GM23338 (cell line): Measurements from ENCODE around the gene TEKT2. TPM values are rescaled to one million over a fixed set of nuclear protein-coding genes. Genes with fewer than 3 reads are reported as not detected.

ENCODE experiments used
- ATAC-seq: fragments of 200-7000 bp; cut with Tn5 transposase; 3 replicates; pipeline ENCODE4 v1.9.1; 2020
- DNase-seq: peaks from one replicate; pipeline ENCODE4 v3.0.0-alpha.2; 2015; ENCODE audit warnings: low spot score
- H2AFZ ChIP-seq: fragments of 200-600 bp; sonication (generic); 2 replicates; pipeline ENCODE4 v1.8.0; 2016; ENCODE audit warnings: antibody characterized with exemption, mild to moderate bottlenecking, moderate library complexity
- H3F3A ChIP-seq: fragments of 200-600 bp; sonication (generic); replicated peaks from 2 replicates; pipeline ENCODE4 v1.8.0; 2017; ENCODE audit warnings: antibody characterized with exemption, mixed run types, low read depth
- H3K27ac ChIP-seq: fragments of 200-600 bp; sonication (generic); 2 replicates; pipeline ENCODE4 v1.6.1; 2016; ENCODE audit warnings: low read depth
- H3K27me3 ChIP-seq: fragments of 200-600 bp; sonication (generic); 2 replicates; pipeline ENCODE4 v1.8.0; 2016; ENCODE audit warnings: mild to moderate bottlenecking, mixed run types, moderate library complexity; ENCODE audit not compliant: insufficient read depth
- H3K36me3 ChIP-seq: fragments of 200-600 bp; sonication (generic); 2 replicates; pipeline ENCODE4 v1.8.0; 2016; ENCODE audit warnings: mild to moderate bottlenecking; ENCODE audit not compliant: insufficient read depth
- H3K4me1 ChIP-seq: fragments of 200-600 bp; sonication (generic); 2 replicates; pipeline ENCODE4 v1.8.0; 2016; ENCODE audit warnings: mild to moderate bottlenecking, moderate library complexity; ENCODE audit not compliant: insufficient read depth
- H3K4me2 ChIP-seq: fragments of 200-600 bp; sonication (generic); 2 replicates; pipeline ENCODE4 v1.7.1; 2017; ENCODE audit warnings: mixed run types
- H3K4me3 ChIP-seq: fragments of 200-600 bp; sonication (generic); 2 replicates; pipeline ENCODE4 v1.6.1; 2016; ENCODE audit warnings: mixed run types
- H3K79me2 ChIP-seq: fragments of 200-600 bp; sonication (generic); replicated peaks from 2 replicates; pipeline ENCODE4 v1.8.0; 2017; ENCODE audit warnings: mild to moderate bottlenecking; ENCODE audit not compliant: insufficient read depth
- H3K9me2 ChIP-seq: fragments of 200-600 bp; sonication (generic); 2 replicates; pipeline ENCODE4 v1.8.0; 2017; ENCODE audit not compliant: insufficient read depth
- H4K20me1 ChIP-seq: fragments of 200-600 bp; sonication (generic); replicated peaks from 2 replicates; pipeline ENCODE4 v1.8.0; 2017; ENCODE audit warnings: mild to moderate bottlenecking; ENCODE audit not compliant: insufficient read depth
- H3K27ac Mint-ChIP-seq: 2 replicates; pipeline ENCODE4 v1.8.0; 2020; ENCODE audit warnings: inconsistent platforms, mild to moderate bottlenecking, moderate library complexity, mixed read lengths
- H3K27me3 Mint-ChIP-seq: 3 replicates; pipeline ENCODE4 v1.8.0; 2022; ENCODE audit warnings: low read depth, mild to moderate bottlenecking, moderate library complexity, mixed read lengths, inconsistent platforms; ENCODE audit not compliant: insufficient read depth, poor library complexity
- H3K36me3 Mint-ChIP-seq: 3 replicates; pipeline ENCODE4 v1.8.0; 2021; ENCODE audit warnings: low read depth, mild to moderate bottlenecking, inconsistent platforms, moderate library complexity, mixed read lengths
- H3K4me1 Mint-ChIP-seq: 3 replicates; pipeline ENCODE4 v1.8.0; 2020; ENCODE audit warnings: mild to moderate bottlenecking, inconsistent platforms, mixed read lengths
- H3K4me3 Mint-ChIP-seq: 3 replicates; pipeline ENCODE4 v1.8.0; 2021; ENCODE audit warnings: moderate library complexity, mild to moderate bottlenecking, inconsistent platforms, mixed read lengths
- H3K9me3 Mint-ChIP-seq: 3 replicates; pipeline ENCODE4 v1.8.0; 2020; ENCODE audit warnings: moderate library complexity, mild to moderate bottlenecking, inconsistent platforms, mixed read lengths
- JUNB ChIP-seq: IDR thresholded peaks from one replicate; pipeline ENCODE4 v1.6.1; 2016; ENCODE audit warnings: antibody characterized with exemption; ENCODE audit not compliant: unreplicated experiment
- polyA plus RNA-seq: library from polyadenylated mRNA; unstranded; fragments of >200 nt; fragmentation: Nextera tagmentation; extraction: Ambion mirVana; gene quantifications from 2 replicates; pipeline ENCODE4 v1.2.1, GENCODE V29; 2016
- total RNA-seq: library from RNA; depleted of rRNA; stranded (reverse); fragments of >200 nt; shearing (Covaris generic); gene quantifications from 2 replicates; pipeline ENCODE4 v1.2.3, GENCODE V29; 2014
- TF ChIP-seq, protein P1 (sequence below): fragments of 250-450 bp; sonication (Bioruptor Pico); IDR thresholded peaks from 2 replicates; pipeline ENCODE4 v1.5.0; 2020; ENCODE audit warnings: mild to moderate bottlenecking, moderate library complexity
- TF ChIP-seq, protein P2 (sequence below), 2 experiments: fragments of 200-600 bp in 1 of 2; sonication (generic) in 1 of 2; conservative IDR thresholded peaks; 2 replicates each; pipeline versions ENCODE4 v1.5.1 to v1.6.1; 2016 to 2017; ENCODE audit warnings: antibody characterized with exemption in 2 of 2, low read depth in 2 of 2, mild to moderate bottlenecking in 2 of 2, moderate library complexity in 1 of 2

The TEKT2 gene
- total and polyA plus RNA-seq, 2 experiments from 2014 or later: 0.36 to 0.94 TPM

DNA sequence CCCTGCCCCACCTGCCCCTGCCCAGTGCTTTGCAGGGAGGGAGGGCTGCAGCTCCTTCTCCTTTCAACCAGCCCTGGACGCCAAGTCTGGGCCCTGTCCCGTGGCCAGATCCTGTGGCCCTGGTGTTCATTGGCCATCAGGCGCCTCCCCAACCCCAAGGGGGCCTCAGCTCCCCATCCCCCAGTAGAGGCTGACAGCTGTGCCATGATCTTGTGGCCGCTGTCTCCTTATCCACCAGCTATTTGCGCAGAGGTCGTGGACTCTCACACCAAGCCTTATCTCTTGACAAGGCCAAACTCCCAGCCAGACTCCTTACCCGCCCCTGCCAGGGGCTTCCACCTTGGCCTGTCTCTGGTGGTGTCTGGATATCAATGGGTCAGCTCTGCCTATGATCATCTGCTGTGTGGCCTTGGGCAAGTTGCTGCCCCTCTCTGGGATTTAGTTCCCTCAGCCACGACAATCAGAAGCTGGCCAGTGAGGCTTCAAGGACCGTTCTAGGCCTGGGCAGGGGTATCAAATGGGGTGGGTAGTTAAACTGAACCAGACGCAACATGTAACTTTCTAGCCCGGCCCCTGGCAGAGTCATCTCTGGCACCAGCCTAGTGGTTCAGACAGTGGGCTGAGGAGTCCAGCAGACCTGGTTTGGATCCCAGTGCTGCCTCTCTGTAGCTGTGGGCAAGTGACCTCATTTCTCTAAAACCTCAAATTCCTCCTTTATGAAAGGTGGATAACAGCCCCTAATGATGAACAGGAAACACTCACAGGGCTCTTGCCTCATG lies 44.4 kb downstream of the TEKT2 start:
- H3K9me2 ChIP-seq: no peaks in the 10 kb centered on the region
- no peak overlapping the region for H3K27ac ChIP-seq
- Mint-ChIP-seq H3K9me3 (no peaks in the 10 kb centered on the region), H3K36me3 (no peaks in the 10 kb centered on the region), H3K27ac (no peak overlapping the region), H3K4me3 (no peak overlapping the region), H3K4me1 (peaks cover 10% of the 10 kb centered on the region), H3K27me3 (peaks cover 41% of the 10 kb centered on the region)
- H4K20me1 ChIP-seq: no peaks in the 10 kb centered on the region
- H3K4me1 ChIP-seq: peaks cover 6% of the 10 kb centered on the region; the same call in 1 of the 2 replicates
- no peak overlapping the region for H3K4me3 ChIP-seq
- ATAC-seq (no peak), DNase-seq (no peak)
- H2AFZ ChIP-seq: no peak overlapping the region
- no peaks in the 10 kb centered on the region for H3K79me2 ChIP-seq
- no peak overlapping the region for H3K4me2 ChIP-seq
- H3F3A ChIP-seq: no peaks in the 10 kb centered on the region
- no peak for TF ChIP-seq JUNB
- TF ChIP-seq, protein P1, sequence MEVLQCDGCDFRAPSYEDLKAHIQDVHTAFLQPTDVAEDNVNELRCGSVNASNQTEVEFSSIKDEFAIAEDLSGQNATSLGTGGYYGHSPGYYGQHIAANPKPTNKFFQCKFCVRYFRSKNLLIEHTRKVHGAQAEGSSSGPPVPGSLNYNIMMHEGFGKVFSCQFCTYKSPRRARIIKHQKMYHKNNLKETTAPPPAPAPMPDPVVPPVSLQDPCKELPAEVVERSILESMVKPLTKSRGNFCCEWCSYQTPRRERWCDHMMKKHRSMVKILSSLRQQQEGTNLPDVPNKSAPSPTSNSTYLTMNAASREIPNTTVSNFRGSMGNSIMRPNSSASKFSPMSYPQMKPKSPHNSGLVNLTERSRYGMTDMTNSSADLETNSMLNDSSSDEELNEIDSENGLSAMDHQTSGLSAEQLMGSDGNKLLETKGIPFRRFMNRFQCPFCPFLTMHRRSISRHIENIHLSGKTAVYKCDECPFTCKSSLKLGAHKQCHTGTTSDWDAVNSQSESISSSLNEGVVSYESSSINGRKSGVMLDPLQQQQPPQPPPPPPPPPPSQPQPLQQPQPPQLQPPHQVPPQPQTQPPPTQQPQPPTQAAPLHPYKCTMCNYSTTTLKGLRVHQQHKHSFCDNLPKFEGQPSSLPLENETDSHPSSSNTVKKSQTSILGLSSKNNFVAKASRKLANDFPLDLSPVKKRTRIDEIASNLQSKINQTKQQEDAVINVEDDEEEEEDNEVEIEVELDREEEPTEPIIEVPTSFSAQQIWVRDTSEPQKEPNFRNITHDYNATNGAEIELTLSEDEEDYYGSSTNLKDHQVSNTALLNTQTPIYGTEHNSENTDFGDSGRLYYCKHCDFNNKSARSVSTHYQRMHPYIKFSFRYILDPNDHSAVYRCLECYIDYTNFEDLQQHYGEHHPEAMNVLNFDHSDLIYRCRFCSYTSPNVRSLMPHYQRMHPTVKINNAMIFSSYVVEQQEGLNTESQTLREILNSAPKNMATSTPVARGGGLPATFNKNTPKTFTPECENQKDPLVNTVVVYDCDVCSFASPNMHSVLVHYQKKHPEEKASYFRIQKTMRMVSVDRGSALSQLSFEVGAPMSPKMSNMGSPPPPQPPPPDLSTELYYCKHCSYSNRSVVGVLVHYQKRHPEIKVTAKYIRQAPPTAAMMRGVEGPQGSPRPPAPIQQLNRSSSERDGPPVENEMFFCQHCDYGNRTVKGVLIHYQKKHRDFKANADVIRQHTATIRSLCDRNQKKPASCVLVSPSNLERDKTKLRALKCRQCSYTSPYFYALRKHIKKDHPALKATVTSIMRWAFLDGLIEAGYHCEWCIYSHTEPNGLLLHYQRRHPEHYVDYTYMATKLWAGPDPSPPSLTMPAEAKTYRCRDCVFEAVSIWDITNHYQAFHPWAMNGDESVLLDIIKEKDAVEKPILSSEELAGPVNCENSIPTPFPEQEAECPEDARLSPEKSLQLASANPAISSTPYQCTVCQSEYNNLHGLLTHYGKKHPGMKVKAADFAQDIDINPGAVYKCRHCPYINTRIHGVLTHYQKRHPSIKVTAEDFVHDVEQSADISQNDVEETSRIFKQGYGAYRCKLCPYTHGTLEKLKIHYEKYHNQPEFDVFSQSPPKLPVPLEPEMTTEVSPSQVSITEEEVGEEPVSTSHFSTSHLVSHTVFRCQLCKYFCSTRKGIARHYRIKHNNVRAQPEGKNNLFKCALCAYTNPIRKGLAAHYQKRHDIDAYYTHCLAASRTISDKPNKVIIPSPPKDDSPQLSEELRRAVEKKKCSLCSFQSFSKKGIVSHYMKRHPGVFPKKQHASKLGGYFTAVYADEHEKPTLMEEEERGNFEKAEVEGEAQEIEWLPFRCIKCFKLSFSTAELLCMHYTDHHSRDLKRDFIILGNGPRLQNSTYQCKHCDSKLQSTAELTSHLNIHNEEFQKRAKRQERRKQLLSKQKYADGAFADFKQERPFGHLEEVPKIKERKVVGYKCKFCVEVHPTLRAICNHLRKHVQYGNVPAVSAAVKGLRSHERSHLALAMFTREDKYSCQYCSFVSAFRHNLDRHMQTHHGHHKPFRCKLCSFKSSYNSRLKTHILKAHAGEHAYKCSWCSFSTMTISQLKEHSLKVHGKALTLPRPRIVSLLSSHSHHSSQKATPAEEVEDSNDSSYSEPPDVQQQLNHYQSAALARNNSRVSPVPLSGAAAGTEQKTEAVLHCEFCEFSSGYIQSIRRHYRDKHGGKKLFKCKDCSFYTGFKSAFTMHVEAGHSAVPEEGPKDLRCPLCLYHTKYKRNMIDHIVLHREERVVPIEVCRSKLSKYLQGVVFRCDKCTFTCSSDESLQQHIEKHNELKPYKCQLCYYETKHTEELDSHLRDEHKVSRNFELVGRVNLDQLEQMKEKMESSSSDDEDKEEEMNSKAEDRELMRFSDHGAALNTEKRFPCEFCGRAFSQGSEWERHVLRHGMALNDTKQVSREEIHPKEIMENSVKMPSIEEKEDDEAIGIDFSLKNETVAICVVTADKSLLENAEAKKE (CRISPR knock-in tag): no peak
- TF ChIP-seq, protein P2, sequence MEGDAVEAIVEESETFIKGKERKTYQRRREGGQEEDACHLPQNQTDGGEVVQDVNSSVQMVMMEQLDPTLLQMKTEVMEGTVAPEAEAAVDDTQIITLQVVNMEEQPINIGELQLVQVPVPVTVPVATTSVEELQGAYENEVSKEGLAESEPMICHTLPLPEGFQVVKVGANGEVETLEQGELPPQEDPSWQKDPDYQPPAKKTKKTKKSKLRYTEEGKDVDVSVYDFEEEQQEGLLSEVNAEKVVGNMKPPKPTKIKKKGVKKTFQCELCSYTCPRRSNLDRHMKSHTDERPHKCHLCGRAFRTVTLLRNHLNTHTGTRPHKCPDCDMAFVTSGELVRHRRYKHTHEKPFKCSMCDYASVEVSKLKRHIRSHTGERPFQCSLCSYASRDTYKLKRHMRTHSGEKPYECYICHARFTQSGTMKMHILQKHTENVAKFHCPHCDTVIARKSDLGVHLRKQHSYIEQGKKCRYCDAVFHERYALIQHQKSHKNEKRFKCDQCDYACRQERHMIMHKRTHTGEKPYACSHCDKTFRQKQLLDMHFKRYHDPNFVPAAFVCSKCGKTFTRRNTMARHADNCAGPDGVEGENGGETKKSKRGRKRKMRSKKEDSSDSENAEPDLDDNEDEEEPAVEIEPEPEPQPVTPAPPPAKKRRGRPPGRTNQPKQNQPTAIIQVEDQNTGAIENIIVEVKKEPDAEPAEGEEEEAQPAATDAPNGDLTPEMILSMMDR (conservative IDR thresholded peaks at IDR 0.05; ENCODE audit: low read depth in 2 of 2): no peak
- peaks cover 29% of the 10 kb centered on the region for H3K27me3 ChIP-seq
- no peaks in the 10 kb centered on the region for H3K36me3 ChIP-seq
